GM19397 (cell line): ENCODE results near the gene FOXE1.

Source experiments
- ATAC-seq: cut with Tn5 transposase; IDR thresholded peaks from one replicate; pipeline ENCODE4 v1.9.1; 2021; ENCODE audit warnings: mild to moderate bottlenecking, moderate library complexity; ENCODE audit not compliant: unreplicated experiment

Gene FOXE1

GRCh38 chr9:97864396-97864795 is 11.4 kb downstream of the FOXE1 start:
- no peak for ATAC-seq

GRCh38 chr9:97866300-97866699 is 13.3 kb downstream of the FOXE1 start:
- ATAC-seq: no peak

- no peak for ATAC-seq
Measured at GRCh38 chr9:97866848-97867247, 13.8 kb downstream of the FOXE1 start.

GRCh38 chr9:97868859-97869258 is 15.8 kb downstream of the FOXE1 start:
- no peak for ATAC-seq

- no peak for ATAC-seq
Measured at GRCh38 chr9:97873425-97873824, 20.4 kb downstream of the FOXE1 start.

- no peak for ATAC-seq
Measured at GRCh38 chr9:97873882-97874281, 20.9 kb downstream of the FOXE1 start.

GRCh38 chr9:97874624-97875023 is 21.6 kb downstream of the FOXE1 start:
- no peak for ATAC-seq

- no peak for ATAC-seq
Measured at GRCh38 chr9:97875111-97875510, 22.1 kb downstream of the FOXE1 start.

- no peak for ATAC-seq
Measured at GRCh38 chr9:97876061-97876460, 23.0 kb downstream of the FOXE1 start.

- no peak for ATAC-seq
Measured at GRCh38 chr9:97880336-97880735, 27.3 kb downstream of the FOXE1 start.

GRCh38 chr9:97889941-97890887 is 37.2 kb downstream of the FOXE1 start:
- no peak for ATAC-seq

- no peak for ATAC-seq
Measured at GRCh38 chr9:97891736-97892135, 38.7 kb downstream of the FOXE1 start.

GRCh38 chr9:97892421-97892820 is 39.4 kb downstream of the FOXE1 start:
- no peak for ATAC-seq

GRCh38 chr9:97895211-97895610 is 42.2 kb downstream of the FOXE1 start:
- ATAC-seq: no peak

- no peak for ATAC-seq
Measured at GRCh38 chr9:97895695-97896332, 42.8 kb downstream of the FOXE1 start.

- no peak for ATAC-seq
Measured at GRCh38 chr9:97900103-97900737, 47.2 kb downstream of the FOXE1 start.

GRCh38 chr9:97900738-97901565 is 47.9 kb downstream of the FOXE1 start:
- ATAC-seq: no peak

- no peak for ATAC-seq
Measured at GRCh38 chr9:97903177-97903576, 50.2 kb downstream of the FOXE1 start.

GRCh38 chr9:97904725-97905124 is 51.7 kb downstream of the FOXE1 start:
- ATAC-seq: no peak

- no peak for ATAC-seq
Measured at GRCh38 chr9:97905228-97905627, 52.2 kb downstream of the FOXE1 start.
